B cell (primary cell): ENCODE data around the gene CCDC187.

Source experiments
- EZH2 ChIP-seq: IDR thresholded peaks from 2 replicates; pipeline ENCODE4 v1.6.1; 2012; ENCODE audit warnings: borderline replicate concordance, low read depth, mild to moderate bottlenecking, moderate library complexity, low read length; ENCODE audit not compliant: insufficient read depth, poor library complexity, severe bottlenecking
- TF ChIP-seq, protein P1 (sequence below): fragments of 200-600 bp; IDR thresholded peaks from one replicate; pipeline ENCODE4 v1.8.0; 2022; ENCODE audit warnings: antibody characterized with exemption, mild to moderate bottlenecking

DNA sequence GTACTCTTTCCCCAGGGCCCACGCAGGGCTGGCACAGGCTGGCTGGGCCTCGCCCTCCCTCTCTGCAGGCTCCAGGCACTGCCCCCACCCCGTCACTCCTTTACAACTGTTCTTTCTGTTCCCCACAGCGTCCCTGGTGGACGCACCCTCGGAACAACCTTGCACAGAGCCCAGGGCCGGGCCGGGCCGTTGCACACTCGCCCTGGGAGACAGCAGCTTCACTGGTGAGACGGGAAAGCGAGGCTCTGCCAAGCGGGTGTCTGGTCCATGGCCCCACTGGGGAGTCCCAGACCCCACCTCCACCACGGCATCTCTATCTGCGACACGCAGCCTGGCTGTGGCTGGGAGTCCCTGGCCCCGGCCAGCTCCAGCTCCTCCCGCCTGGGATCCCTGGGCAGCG is 39.9 kb downstream of the CCDC187 start:
- TF ChIP-seq, protein P1, sequence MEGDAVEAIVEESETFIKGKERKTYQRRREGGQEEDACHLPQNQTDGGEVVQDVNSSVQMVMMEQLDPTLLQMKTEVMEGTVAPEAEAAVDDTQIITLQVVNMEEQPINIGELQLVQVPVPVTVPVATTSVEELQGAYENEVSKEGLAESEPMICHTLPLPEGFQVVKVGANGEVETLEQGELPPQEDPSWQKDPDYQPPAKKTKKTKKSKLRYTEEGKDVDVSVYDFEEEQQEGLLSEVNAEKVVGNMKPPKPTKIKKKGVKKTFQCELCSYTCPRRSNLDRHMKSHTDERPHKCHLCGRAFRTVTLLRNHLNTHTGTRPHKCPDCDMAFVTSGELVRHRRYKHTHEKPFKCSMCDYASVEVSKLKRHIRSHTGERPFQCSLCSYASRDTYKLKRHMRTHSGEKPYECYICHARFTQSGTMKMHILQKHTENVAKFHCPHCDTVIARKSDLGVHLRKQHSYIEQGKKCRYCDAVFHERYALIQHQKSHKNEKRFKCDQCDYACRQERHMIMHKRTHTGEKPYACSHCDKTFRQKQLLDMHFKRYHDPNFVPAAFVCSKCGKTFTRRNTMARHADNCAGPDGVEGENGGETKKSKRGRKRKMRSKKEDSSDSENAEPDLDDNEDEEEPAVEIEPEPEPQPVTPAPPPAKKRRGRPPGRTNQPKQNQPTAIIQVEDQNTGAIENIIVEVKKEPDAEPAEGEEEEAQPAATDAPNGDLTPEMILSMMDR, result no peak
- TF ChIP-seq EZH2, result no peak
